AG10803 (cell line): ENCODE measurements around the gene CTSA.
A peak's percentile ranks its signal among the peaks of the same experiment; 100 is the strongest.

Experiments used
- DNase-seq: peaks from one replicate; pipeline ENCODE4 v3.0.0; 2010; ENCODE audit warnings: low read depth
- H3K4me3 ChIP-seq: 2 replicates; pipeline ENCODE4 v1.5.1; 2011; ENCODE audit warnings: mild to moderate bottlenecking, low read length, control low read depth
- TF ChIP-seq, protein P1 (sequence below): conservative IDR thresholded peaks from 2 replicates; pipeline ENCODE4 v1.5.1; 2011; ENCODE audit warnings: mild to moderate bottlenecking, low read length, control low read depth, inconsistent platforms

The CTSA gene

DNA sequence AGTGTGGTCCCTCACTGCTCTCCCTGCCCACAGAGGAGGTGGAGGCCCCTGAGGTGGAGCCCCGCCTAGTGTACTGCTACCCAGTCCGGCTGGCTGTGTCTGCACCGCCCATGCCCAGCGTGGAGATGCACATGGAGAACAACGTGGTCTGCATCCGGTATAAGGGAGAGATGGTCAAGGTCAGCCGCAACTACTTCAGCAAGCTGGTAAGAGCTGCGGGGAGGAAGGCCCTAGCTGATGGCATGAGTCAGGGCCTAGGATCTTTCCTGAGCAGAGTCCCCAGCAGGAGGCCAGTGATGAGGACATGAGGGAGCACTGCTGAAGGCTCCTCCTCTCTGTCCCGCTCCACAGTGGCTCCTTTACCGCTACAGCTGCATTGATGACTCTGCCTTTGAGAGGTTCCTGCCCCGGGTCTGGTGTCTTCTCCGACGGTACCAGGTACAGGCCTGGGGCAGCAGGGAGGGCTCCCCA is 54.6 kb downstream of the CTSA start:
- DNase-seq, result peak; percentile 11
- no peak overlapping the region for H3K4me3 ChIP-seq
- TF ChIP-seq, protein P1, sequence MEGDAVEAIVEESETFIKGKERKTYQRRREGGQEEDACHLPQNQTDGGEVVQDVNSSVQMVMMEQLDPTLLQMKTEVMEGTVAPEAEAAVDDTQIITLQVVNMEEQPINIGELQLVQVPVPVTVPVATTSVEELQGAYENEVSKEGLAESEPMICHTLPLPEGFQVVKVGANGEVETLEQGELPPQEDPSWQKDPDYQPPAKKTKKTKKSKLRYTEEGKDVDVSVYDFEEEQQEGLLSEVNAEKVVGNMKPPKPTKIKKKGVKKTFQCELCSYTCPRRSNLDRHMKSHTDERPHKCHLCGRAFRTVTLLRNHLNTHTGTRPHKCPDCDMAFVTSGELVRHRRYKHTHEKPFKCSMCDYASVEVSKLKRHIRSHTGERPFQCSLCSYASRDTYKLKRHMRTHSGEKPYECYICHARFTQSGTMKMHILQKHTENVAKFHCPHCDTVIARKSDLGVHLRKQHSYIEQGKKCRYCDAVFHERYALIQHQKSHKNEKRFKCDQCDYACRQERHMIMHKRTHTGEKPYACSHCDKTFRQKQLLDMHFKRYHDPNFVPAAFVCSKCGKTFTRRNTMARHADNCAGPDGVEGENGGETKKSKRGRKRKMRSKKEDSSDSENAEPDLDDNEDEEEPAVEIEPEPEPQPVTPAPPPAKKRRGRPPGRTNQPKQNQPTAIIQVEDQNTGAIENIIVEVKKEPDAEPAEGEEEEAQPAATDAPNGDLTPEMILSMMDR, result no peak

DNA sequence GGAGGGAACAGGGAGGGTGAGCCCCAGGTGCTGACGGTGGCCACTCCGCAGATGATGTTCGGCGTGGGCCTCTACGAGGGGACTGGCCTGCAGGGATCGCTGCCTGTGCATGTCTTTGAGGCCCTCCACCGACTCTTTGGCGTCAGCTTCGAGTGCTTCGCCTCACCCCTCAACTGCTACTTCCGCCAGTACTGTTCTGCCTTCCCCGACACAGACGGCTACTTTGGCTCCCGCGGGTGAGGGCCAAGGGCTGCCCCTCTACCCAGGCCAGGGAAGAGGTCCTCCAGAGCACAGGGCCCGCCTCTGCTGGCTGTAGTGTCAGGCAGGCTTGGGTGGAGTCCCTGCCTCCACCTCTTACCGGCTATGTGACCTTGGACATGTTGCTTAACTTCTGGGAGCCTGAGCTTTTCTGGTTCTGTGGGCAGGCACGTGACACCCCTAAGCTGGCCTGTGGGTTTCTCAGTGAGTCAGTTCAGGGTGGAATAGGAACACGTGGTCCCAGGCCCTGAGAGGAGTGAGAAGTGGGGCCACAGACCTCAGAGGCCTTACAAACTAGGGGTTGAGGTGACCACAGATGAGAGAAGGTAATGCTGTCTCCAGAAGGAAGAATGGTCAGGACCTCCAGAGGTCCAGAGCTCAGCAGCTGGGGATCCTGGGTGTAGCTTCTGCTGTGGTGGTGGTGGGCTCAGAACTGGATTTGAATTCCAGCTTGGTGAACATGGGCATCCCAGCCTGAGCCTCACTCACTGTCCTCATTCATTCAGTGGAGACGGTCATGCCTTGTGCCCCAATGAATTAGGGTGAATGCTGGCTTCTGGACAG is 55.2 kb downstream of the CTSA start:
- peak; percentile 71 for DNase-seq
- no peak overlapping the region for H3K4me3 ChIP-seq
- TF ChIP-seq, protein P1, result no peak

DNA sequence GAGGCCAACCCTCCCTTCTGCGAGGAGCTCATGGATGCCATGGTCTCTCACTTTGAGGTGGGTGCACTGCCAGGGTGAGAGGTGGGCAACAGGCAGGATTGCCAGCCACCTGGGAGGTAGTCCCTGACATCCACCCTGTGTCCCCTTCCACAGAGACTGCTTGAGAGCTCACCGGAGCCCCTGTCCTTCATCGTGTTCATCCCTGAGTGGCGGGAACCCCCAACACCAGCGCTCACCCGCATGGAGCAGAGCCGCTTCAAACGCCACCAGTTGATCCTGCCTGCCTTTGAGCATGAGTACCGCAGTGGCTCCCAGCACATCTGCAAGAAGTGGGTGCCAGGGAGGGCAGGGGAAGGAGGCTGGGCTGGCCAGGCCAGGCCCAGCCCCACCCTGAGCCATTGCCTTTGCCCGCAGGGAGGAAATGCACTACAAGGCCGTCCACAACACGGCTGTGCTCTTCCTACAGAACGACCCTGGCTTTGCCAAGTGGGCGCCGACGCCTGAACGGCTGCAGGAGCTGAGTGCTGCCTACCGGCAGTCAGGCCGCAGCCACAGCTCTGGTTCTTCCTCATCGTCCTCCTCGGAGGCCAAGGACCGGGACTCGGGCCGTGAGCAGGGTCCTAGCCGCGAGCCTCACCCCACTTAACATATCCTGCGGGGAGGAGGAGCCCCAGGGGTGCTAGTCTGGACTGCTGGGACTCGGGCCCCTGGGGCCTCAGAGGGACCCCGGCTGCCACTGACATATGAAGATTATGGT is 56.2 kb downstream of the CTSA start:
- DNase-seq, result no peak
- H3K4me3 ChIP-seq, result no peak overlapping the region
- TF ChIP-seq, protein P1, result no peak

- no peak overlapping the region for H3K4me3 ChIP-seq
- TF ChIP-seq, protein P1, result no peak
- no peak for DNase-seq
Observed at GRCh38 chr20:45948261-45948733, 57.2 kb downstream of the CTSA start.
